ENCODE measurements around the gene NCAPD3. TPM values are rescaled to one million over a fixed set of nuclear protein-coding genes. Genes with fewer than 3 reads are reported as not detected.

NCAPD3 gene
- total and polyA plus RNA-seq, 4 donors = 4.4 to 23.5 (median 16.5) TPM

DNA sequence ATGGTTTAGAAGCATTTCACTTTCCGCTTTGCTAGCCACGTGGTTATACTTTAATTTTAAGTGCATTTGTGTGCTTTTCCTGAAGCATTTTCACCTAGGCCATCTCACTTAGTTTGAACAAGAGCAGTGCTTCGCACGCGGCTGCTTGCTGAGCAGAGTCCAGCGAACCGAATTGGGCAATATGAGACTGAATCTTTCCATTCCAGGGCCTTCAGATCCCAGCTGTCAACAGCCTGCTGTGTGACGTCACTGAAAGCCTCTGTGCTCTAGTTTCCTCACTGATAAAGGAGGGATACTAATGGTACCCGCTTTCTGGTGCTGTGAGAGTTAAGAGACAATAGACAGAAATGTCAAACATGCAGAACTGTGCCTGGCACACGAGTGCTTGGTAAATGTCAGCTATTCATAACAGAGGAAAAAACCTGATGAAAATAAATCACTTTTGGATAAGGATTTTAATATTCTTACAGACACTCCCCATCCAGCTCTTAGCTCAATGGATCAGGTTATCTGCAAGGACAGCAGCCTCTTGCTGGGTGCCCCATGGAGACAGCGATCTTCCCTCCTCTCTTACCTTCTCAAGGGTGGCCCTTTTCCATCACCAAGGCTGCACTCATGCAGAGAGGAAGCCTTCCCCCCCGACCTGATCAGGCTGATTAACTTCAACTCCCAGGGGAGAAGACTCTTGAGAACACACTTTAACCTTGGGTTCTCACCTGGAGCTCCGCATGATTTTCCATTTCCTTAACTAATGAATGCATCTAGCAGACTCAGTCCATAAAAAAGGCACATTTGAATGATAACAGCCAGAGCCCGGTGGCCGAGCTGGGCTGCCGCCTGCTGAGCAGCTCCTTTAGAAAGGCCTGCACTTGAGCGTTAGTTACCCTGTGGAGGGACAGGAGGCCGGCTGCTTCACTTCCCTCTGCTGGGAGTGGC, 48.9 kb upstream of the NCAPD3 start:
- H3K4me3 ChIP-seq = no peak overlapping the region
- H3K27ac ChIP-seq (ENCODE audit: low read depth in 1 of 2, low read length in 1 of 2) = no peak overlapping the region
- H3K4me1 ChIP-seq (ENCODE audit: control insufficient read depth in 5 of 5, insufficient read depth in 5 of 5, low read length in 5 of 5) = peaks cover 0 to 21% (median 0%) of the 10 kb centered on the region in 5 donors
- peaks cover 0 to under 1% (median 0%) of the 10 kb centered on the region in 4 donors for H3K9me3 ChIP-seq (ENCODE audit: control insufficient read depth in 4 of 4, insufficient read depth in 3 of 4, low read length in 3 of 4)
- peaks cover 6 to 62% (median 56%) of the 10 kb centered on the region in 3 donors for H3K27me3 ChIP-seq (ENCODE audit: control insufficient read depth in 3 of 3, insufficient read depth in 3 of 3, low read length in 2 of 3)
- TF ChIP-seq, protein P1, sequence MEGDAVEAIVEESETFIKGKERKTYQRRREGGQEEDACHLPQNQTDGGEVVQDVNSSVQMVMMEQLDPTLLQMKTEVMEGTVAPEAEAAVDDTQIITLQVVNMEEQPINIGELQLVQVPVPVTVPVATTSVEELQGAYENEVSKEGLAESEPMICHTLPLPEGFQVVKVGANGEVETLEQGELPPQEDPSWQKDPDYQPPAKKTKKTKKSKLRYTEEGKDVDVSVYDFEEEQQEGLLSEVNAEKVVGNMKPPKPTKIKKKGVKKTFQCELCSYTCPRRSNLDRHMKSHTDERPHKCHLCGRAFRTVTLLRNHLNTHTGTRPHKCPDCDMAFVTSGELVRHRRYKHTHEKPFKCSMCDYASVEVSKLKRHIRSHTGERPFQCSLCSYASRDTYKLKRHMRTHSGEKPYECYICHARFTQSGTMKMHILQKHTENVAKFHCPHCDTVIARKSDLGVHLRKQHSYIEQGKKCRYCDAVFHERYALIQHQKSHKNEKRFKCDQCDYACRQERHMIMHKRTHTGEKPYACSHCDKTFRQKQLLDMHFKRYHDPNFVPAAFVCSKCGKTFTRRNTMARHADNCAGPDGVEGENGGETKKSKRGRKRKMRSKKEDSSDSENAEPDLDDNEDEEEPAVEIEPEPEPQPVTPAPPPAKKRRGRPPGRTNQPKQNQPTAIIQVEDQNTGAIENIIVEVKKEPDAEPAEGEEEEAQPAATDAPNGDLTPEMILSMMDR (IDR thresholded peaks at IDR 0.05; ENCODE audit: control extremely low read depth, extremely low read depth) = no peak
- no peak overlapping the region for H3K9ac ChIP-seq (ENCODE audit: insufficient read depth in 1 of 2, low read length in 2 of 2)
- no peak for ATAC-seq (ENCODE audit: insufficient read depth, low FRiP score)
- 37 to 39% methylated on average over 18 of the region's 18 CpGs for WGBS, 2 donors
- H3K36me3 ChIP-seq (ENCODE audit: control insufficient read depth in 4 of 4, insufficient read depth in 4 of 4, low read length in 4 of 4) = no peaks in the 10 kb centered on the region
- DNase-seq = peak; percentile 77 to 89 (median 84)

- peaks cover 6 to 59% (median 49%) of the 10 kb centered on the region in 3 donors for H3K27me3 ChIP-seq (ENCODE audit: control insufficient read depth in 3 of 3, insufficient read depth in 3 of 3, low read length in 2 of 3)
- no peak for ATAC-seq (ENCODE audit: insufficient read depth, low FRiP score)
- no peak overlapping the region for H3K4me3 ChIP-seq
- no peaks in the 10 kb centered on the region for H3K36me3 ChIP-seq (ENCODE audit: control insufficient read depth in 4 of 4, insufficient read depth in 4 of 4, low read length in 4 of 4)
- H3K9me3 ChIP-seq (ENCODE audit: control insufficient read depth in 4 of 4, insufficient read depth in 3 of 4, low read length in 3 of 4) = no peaks in the 10 kb centered on the region
- no peak for DNase-seq
- H3K4me1 ChIP-seq (ENCODE audit: control insufficient read depth in 5 of 5, insufficient read depth in 5 of 5, low read length in 5 of 5) = peaks cover 0 to 18% (median 0%) of the 10 kb centered on the region in 5 donors
- no peak overlapping the region for H3K9ac ChIP-seq (ENCODE audit: insufficient read depth in 1 of 2, low read length in 2 of 2)
- WGBS, 2 donors = 91 to 92% methylated on average over 4 of the region's 4 CpGs
- TF ChIP-seq, protein P1 (IDR thresholded peaks at IDR 0.05; ENCODE audit: control extremely low read depth, extremely low read depth) = no peak
- H3K27ac ChIP-seq (ENCODE audit: low read depth in 1 of 2, low read length in 1 of 2) = no peak overlapping the region
Measured at GRCh38 chr11:134271978-134272377, 48.2 kb upstream of the NCAPD3 start.

DNA sequence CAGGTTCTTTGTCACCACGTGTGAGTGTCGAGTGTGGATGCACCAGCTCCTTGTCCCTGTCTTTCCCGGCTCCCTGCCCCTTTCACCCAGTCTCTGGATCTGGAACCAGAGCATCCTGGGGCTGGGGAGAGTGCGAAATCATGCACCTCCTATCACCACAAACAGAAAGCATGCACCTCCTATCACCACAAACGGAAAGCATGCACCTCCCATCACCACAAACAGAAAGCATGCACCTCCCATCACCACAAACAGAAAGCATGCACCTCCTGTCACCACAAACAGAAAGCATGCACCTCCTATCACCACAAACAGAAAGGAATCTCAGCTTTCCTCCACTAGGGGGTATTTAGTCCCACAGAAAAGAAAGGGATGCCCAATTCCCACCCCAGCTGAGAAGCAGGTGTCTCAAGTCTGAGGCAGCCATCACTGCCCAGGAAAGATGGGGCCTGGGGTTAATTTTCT, 46.5 kb upstream of the NCAPD3 start:
- peaks cover 3 to 50% (median 38%) of the 10 kb centered on the region in 3 donors for H3K27me3 ChIP-seq (ENCODE audit: control insufficient read depth in 3 of 3, insufficient read depth in 3 of 3, low read length in 2 of 3)
- 29 to 49% methylated on average over 5 of the region's 5 CpGs for WGBS, 2 donors
- no peak for DNase-seq

More for the DNA sequence above, 46.5 kb upstream of the NCAPD3 start:
- H3K9me3 ChIP-seq (ENCODE audit: control insufficient read depth in 4 of 4, insufficient read depth in 3 of 4, low read length in 3 of 4) = no peaks in the 10 kb centered on the region
- H3K9ac ChIP-seq (ENCODE audit: insufficient read depth in 1 of 2, low read length in 2 of 2) = no peak overlapping the region
- H3K27ac ChIP-seq (ENCODE audit: low read depth in 1 of 2, low read length in 1 of 2) = no peak overlapping the region
- H3K4me1 ChIP-seq (ENCODE audit: control insufficient read depth in 5 of 5, insufficient read depth in 5 of 5, low read length in 5 of 5) = peaks cover 0 to 6% (median 0%) of the 10 kb centered on the region in 5 donors
- TF ChIP-seq, protein P1 (IDR thresholded peaks at IDR 0.05; ENCODE audit: control extremely low read depth, extremely low read depth) = no peak
- no peak for ATAC-seq (ENCODE audit: insufficient read depth, low FRiP score)
- H3K36me3 ChIP-seq (ENCODE audit: control insufficient read depth in 4 of 4, insufficient read depth in 4 of 4, low read length in 4 of 4) = no peaks in the 10 kb centered on the region
- H3K4me3 ChIP-seq = no peak overlapping the region

All from lung (tissue), 12 donors.